ENCODE measurements around the gene ACOT9. TPM values are rescaled to one million over a fixed set of nuclear protein-coding genes. Genes with fewer than 3 reads are reported as not detected.
A peak's percentile ranks its signal among the peaks of the same experiment; 100 is the strongest.
"Not testable (repeated sequence)": the region's sequence is repeated elsewhere in the genome, so short reads cannot be mapped to it uniquely, and the experiment has no call there.

Gene ACOT9
- total RNA-seq, 1 donor from 2014 or later, result 61.8 TPM

DNA sequence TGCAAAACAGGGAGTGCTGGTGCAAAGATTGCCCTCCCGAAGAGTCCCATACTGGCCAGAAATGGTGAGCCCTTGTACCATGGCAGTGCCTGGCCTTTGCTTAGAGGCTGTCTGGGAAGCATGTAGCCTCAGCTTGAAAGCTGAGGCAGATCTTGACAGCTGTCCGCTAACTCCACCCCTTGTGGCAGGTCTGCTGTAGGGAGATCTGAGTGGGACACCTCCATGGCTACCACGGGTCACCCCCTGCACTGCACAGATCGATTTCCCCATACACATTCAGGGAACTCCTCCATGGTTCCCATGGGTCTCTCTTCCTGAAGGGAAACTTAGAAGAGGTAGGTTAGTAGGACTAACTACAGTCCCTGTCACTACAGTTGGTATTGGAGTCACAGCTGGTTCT is 6.1 kb upstream of the ACOT9 start:
- no peak overlapping the region for H3K27ac Mint-ChIP-seq (ENCODE audit: unreplicated experiment)
- H3K9me3 Mint-ChIP-seq, result no peaks in the 10 kb centered on the region
- H3K4me3 Mint-ChIP-seq, result no peak overlapping the region

DNA sequence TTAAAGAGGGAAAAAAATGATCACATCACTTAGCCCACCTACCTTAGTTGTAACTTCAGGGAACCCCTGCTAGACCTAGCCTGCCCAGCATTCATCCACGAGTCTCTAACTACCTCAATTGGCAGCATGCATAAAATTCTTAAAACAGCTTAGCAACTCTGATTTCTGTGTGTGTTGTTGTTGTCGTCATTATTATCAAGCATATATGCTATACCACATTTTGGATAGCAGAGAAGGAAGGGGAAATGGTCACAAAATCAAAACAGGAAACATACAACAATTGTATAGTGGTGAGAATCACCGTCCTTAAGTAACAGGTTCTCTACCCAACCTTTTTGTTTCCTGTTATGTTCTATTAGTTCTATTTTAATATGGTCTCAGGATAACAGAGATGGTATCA is 2.7 kb upstream of the ACOT9 start:
- no peaks in the 10 kb centered on the region for H3K27me3 Mint-ChIP-seq (ENCODE audit: low read depth)
- no peaks in the 10 kb centered on the region for H3K36me3 Mint-ChIP-seq (ENCODE audit: low read depth)
- no peak overlapping the region for H3K27ac Mint-ChIP-seq (ENCODE audit: unreplicated experiment)
- no peak for DNase-seq (ENCODE audit: low read depth, low spot score)
- peaks cover 19% of the 10 kb centered on the region for H3K4me1 Mint-ChIP-seq
- H3K9me3 Mint-ChIP-seq, result no peaks in the 10 kb centered on the region
- no peak overlapping the region for H3K4me3 Mint-ChIP-seq
- TF ChIP-seq, protein P1, sequence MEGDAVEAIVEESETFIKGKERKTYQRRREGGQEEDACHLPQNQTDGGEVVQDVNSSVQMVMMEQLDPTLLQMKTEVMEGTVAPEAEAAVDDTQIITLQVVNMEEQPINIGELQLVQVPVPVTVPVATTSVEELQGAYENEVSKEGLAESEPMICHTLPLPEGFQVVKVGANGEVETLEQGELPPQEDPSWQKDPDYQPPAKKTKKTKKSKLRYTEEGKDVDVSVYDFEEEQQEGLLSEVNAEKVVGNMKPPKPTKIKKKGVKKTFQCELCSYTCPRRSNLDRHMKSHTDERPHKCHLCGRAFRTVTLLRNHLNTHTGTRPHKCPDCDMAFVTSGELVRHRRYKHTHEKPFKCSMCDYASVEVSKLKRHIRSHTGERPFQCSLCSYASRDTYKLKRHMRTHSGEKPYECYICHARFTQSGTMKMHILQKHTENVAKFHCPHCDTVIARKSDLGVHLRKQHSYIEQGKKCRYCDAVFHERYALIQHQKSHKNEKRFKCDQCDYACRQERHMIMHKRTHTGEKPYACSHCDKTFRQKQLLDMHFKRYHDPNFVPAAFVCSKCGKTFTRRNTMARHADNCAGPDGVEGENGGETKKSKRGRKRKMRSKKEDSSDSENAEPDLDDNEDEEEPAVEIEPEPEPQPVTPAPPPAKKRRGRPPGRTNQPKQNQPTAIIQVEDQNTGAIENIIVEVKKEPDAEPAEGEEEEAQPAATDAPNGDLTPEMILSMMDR (conservative IDR thresholded peaks at IDR 0.05), result no peak

More for the DNA sequence above, 6.1 kb upstream of the ACOT9 start:
- H3K36me3 Mint-ChIP-seq (ENCODE audit: low read depth), result no peaks in the 10 kb centered on the region
- TF ChIP-seq, protein P1 (conservative IDR thresholded peaks at IDR 0.05), result no peak
- H3K4me1 Mint-ChIP-seq, result no peaks in the 10 kb centered on the region
- no peak for DNase-seq (ENCODE audit: low read depth, low spot score)
- no peaks in the 10 kb centered on the region for H3K27me3 Mint-ChIP-seq (ENCODE audit: low read depth)

DNA sequence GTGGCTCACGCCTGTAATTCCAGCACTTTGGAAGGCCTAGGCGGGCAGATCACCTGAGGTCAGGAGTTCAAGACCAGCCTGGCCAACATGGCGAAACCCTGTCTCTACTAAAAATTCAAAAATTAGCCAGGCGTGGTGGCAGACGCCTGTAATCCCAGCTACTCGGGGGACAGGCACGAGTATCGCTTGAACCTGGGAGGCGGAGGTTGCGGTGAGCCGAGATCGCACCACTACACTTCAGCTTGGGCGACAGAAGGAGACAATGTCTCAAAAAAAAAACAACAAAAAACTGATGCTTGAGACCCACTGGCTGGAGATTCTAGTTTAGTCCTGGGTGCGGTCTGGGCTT is 521 bp upstream of the ACOT9 start:
- not testable (repeated sequence) for H3K36me3 Mint-ChIP-seq (ENCODE audit: low read depth); H3K9me3 Mint-ChIP-seq; H3K27me3 Mint-ChIP-seq (ENCODE audit: low read depth); DNase-seq (ENCODE audit: low read depth, low spot score)
- peak overlapping the region; percentile 93 for H3K4me3 Mint-ChIP-seq
- H3K4me1 Mint-ChIP-seq, result peaks cover 27% of the 10 kb centered on the region
- H3K27ac Mint-ChIP-seq (ENCODE audit: unreplicated experiment), result peak overlapping the region; percentile 94

DNA sequence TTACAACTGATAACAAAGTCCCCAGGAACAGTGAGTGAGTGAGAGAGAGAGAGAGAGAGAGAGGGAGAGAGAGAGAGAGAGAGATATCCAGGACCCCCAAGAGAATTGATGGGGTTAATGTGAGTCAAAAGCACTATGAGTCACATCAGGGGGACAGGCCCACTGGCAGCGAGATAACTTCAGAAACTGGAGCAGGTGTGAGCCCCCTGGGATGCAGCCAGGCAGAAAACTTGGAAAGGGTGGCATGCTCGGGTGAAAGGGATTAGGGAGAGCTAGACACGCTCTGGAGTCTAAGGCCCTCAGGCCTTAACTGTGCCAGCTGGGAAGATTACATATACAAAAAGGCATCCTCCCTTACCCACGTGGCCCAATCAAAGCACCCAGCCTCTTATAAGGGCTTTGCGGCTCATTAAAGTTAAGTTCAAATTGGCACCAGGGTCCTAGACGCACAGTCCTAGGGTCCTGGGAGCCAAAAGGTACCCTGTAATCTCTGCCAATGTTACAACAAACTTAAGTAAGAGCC is 841 bp downstream of the ACOT9 start:
- Mint-ChIP-seq H3K9me3 (no peaks in the 10 kb centered on the region), H3K4me1 (peaks cover 27% of the 10 kb centered on the region), H3K4me3 (peak overlapping the region; percentile 93), H3K27ac (ENCODE audit: unreplicated experiment) (peak overlapping the region; percentile 64), H3K36me3 (ENCODE audit: low read depth) (peaks cover 2% of the 10 kb centered on the region), H3K27me3 (ENCODE audit: low read depth) (no peaks in the 10 kb centered on the region)
- TF ChIP-seq, protein P1 (conservative IDR thresholded peaks at IDR 0.05), result no peak
- DNase-seq (ENCODE audit: low read depth, low spot score), result no peak

DNA sequence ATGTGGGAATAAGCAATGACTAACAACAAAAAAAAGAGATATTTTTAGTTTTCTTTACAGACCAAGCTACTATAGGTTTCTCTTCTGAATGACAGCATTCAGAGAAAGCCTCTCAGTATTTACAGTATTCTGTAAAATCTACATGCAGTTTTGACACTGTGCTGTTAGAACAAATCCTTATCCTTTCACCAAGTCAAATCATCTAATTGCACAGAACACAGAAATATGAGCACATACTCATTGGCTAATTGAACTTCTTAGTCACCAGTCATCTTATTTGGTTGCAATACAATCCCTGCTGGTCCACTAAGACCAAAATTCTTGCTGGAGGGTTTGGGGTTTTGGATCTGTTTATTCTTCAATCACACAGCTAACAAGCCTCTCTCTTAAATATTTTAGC is 5.7 kb downstream of the ACOT9 start:
- no peaks in the 10 kb centered on the region for H3K9me3 Mint-ChIP-seq
- H3K27me3 Mint-ChIP-seq (ENCODE audit: low read depth), result no peaks in the 10 kb centered on the region
- no peak overlapping the region for H3K27ac Mint-ChIP-seq (ENCODE audit: unreplicated experiment)
- H3K4me3 Mint-ChIP-seq, result no peak overlapping the region
- H3K4me1 Mint-ChIP-seq, result peaks cover 19% of the 10 kb centered on the region
- DNase-seq (ENCODE audit: low read depth, low spot score), result no peak
- TF ChIP-seq, protein P1 (conservative IDR thresholded peaks at IDR 0.05), result no peak
- H3K36me3 Mint-ChIP-seq (ENCODE audit: low read depth), result peaks cover 5% of the 10 kb centered on the region

DNA sequence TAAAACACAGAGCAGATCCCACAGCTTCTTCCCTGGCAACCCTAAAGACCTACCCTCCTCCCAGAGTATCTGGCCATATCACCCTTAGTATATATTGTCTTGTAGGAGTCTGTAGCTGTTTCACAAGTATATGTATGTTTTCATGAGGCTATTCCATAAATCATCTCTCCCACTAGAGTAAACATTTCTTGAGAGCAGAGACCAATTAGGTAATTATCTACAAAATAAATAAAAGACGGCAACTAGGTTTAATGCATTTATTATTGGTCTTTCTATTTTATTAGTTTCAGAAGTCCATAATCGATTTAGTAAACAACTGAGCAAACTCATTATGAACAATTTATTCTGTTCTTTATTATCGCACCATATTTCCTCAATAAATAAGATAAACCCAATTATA is 7.0 kb downstream of the ACOT9 start:
- Mint-ChIP-seq H3K4me1 (peaks cover 9% of the 10 kb centered on the region), H3K9me3 (no peaks in the 10 kb centered on the region), H3K27me3 (ENCODE audit: low read depth) (no peaks in the 10 kb centered on the region), H3K4me3 (no peak overlapping the region), H3K36me3 (ENCODE audit: low read depth) (peaks cover 12% of the 10 kb centered on the region), H3K27ac (ENCODE audit: unreplicated experiment) (no peak overlapping the region)
- no peak for DNase-seq (ENCODE audit: low read depth, low spot score)
- TF ChIP-seq, protein P1 (conservative IDR thresholded peaks at IDR 0.05), result no peak
